ENCODE measurements around the gene TES. TPM values are rescaled to one million over a fixed set of nuclear protein-coding genes. Genes with fewer than 3 reads are reported as not detected.
"Not testable (repeated sequence)": the region's sequence is repeated elsewhere in the genome, so short reads cannot be mapped to it uniquely, and the experiment has no call there.

The TES gene
- total RNA-seq, 1 donor from 2014 or later, result 94.0 TPM

DNA sequence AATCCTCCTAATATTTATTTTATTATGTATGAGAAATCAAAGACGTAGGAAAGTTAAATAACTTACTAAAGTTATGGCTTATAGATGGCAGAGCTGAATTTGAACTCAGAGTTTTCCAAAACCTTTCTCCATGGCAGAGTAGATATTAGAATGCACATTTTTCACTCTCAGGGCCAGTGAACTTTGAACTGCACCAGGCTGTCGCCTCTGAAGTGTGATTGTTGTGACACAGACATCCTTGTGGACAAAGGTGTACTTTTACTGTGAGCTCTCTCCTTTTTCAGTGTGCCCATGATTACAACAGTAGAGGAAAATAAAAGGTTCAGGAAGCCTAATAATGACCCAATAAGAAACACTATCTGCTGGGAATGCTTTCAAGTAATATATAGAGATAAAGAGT is 29.1 kb downstream of the TES start:
- DNase-seq (no peak), ATAC-seq (no peak)
- TF ChIP-seq, protein P1, sequence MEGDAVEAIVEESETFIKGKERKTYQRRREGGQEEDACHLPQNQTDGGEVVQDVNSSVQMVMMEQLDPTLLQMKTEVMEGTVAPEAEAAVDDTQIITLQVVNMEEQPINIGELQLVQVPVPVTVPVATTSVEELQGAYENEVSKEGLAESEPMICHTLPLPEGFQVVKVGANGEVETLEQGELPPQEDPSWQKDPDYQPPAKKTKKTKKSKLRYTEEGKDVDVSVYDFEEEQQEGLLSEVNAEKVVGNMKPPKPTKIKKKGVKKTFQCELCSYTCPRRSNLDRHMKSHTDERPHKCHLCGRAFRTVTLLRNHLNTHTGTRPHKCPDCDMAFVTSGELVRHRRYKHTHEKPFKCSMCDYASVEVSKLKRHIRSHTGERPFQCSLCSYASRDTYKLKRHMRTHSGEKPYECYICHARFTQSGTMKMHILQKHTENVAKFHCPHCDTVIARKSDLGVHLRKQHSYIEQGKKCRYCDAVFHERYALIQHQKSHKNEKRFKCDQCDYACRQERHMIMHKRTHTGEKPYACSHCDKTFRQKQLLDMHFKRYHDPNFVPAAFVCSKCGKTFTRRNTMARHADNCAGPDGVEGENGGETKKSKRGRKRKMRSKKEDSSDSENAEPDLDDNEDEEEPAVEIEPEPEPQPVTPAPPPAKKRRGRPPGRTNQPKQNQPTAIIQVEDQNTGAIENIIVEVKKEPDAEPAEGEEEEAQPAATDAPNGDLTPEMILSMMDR (IDR thresholded peaks at IDR 0.05), result no peak
- peaks cover 7% of the 10 kb centered on the region for H3K36me3 ChIP-seq
- H3K4me3 ChIP-seq, result no peak overlapping the region
- H3K27ac ChIP-seq, result no peak overlapping the region
- intact Hi-C loops (cut with DNase I), result loop anchor here (5.0 kb wide), 1 partner anchor 62 kb away; no protein-coding TSS in a partner anchor
- H3K9me3 ChIP-seq, result no peaks in the 10 kb centered on the region
- peaks cover 6% of the 10 kb centered on the region for H3K4me1 ChIP-seq
- H3K27me3 ChIP-seq, result no peaks in the 10 kb centered on the region

DNA sequence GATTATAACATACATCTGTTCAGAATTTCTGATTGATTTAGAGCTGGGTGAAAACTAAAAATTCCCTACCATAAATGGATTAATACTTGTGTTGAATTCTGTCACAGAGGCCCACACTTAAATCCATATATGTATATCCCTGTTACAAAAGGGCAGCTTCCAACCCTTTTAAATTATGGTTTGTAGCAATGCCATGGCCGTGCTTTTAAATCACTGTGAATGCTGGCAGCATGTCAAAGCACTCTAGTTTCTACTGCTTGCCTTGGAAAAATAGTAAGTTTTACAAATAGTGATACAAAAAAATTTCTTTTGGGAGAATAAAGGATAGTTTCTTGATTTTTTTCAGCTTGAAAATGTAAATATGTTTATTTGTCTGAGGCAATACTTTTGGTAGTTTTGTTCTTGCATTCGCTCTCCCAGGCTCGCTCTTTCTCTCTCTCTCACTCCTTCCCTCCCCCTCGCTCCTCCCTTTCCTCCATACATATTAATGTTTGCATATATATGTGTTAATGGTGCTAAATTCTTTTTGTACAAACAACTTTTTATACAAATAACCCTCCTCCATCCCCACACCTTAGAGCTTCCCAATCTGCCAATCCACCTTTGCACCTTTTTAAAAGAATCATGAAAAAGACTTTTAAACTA is 29.8 kb downstream of the TES start:
- no peak for ATAC-seq
- TF ChIP-seq, protein P1 (IDR thresholded peaks at IDR 0.05), result no peak
- Histone ChIP-seq H3K4me1 (peaks cover 6% of the 10 kb centered on the region), H3K27me3 (no peaks in the 10 kb centered on the region), H3K4me3 (no peak overlapping the region), H3K36me3 (peaks cover 7% of the 10 kb centered on the region), H3K27ac (no peak overlapping the region), H3K9me3 (no peaks in the 10 kb centered on the region)
- intact Hi-C loops (cut with DNase I), result no loop called here
- DNase-seq, result no peak

DNA sequence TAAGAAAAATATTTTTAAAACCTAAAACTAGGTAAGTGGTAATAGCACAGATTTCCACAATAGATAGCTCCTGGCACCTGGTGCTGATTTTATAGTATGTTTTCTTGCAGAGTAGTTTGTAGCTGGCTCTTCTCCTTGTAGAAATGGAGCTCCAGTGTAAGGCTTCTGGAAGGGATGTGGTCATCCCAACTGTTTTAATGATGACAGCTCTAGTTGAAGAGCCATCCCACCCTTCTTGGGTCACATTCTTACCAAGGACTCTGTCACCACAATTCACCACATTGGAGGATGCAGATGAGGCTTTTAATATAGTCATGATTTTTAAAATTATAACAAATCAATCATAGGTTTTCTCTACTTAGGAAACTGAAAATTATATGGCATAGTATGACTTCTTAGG is 31.0 kb downstream of the TES start:
- intact Hi-C loops (cut with DNase I), result no loop called here
- Histone ChIP-seq H3K9me3 (no peaks in the 10 kb centered on the region), H3K27me3 (no peaks in the 10 kb centered on the region), H3K27ac (no peak overlapping the region), H3K36me3 (peaks cover 7% of the 10 kb centered on the region), H3K4me3 (no peak overlapping the region), H3K4me1 (no peaks in the 10 kb centered on the region)
- TF ChIP-seq, protein P1 (IDR thresholded peaks at IDR 0.05), result no peak
- DNase-seq (no peak), ATAC-seq (no peak)

DNA sequence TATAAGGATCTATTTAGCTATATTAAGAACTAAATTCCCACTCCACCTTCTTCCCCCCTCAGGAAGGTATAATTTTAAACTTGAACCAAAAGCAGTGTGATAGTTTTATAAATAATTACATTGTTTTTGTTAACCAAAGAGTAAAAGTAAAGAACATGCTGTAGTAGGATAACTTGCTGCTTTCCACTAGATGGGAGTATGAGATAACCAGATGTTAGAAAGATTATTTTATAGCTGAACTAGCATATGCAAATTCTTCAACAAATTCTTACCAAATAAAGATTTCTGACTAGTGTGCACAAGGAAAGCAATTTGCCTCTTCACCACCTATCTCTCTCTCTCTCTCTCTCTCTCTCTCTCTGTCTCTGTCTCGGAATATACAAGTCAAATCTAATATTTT is 31.8 kb downstream of the TES start:
- H3K27ac ChIP-seq, result no peak overlapping the region
- no peak overlapping the region for H3K4me3 ChIP-seq
- no peaks in the 10 kb centered on the region for H3K9me3 ChIP-seq
- TF ChIP-seq, protein P1 (IDR thresholded peaks at IDR 0.05), result no peak
- DNase-seq (no peak), ATAC-seq (no peak)
- H3K36me3 ChIP-seq, result peaks cover 1% of the 10 kb centered on the region
- no peaks in the 10 kb centered on the region for H3K4me1 ChIP-seq
- intact Hi-C loops (cut with DNase I), result no loop called here
- no peaks in the 10 kb centered on the region for H3K27me3 ChIP-seq

DNA sequence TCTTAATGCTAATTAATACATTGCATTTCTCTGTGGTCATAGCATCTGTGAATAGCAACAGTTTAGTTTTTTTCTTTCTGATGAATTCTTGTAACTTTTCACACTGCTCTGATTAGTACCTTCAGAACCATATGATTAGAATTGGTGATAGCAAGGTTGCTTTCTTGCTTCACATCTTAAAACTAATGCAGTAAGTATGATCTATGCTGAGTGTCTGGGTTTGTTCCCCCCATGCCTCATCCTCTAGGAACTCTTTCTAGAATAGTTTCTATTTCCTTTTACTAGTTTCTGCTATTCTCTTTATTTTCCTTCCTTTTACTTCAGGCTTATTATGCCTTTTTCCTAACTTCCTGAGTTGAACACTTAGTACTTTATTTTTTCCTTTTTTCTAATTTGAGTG is 32.4 kb downstream of the TES start:
- DNase-seq (no peak), ATAC-seq (no peak)
- TF ChIP-seq, protein P1 (IDR thresholded peaks at IDR 0.05), result no peak
- peaks cover 4% of the 10 kb centered on the region for H3K36me3 ChIP-seq
- intact Hi-C loops (cut with DNase I), result no loop called here
- no peak overlapping the region for H3K27ac ChIP-seq
- no peaks in the 10 kb centered on the region for H3K4me1 ChIP-seq
- H3K27me3 ChIP-seq, result no peaks in the 10 kb centered on the region
- H3K9me3 ChIP-seq, result no peaks in the 10 kb centered on the region
- no peak overlapping the region for H3K4me3 ChIP-seq

DNA sequence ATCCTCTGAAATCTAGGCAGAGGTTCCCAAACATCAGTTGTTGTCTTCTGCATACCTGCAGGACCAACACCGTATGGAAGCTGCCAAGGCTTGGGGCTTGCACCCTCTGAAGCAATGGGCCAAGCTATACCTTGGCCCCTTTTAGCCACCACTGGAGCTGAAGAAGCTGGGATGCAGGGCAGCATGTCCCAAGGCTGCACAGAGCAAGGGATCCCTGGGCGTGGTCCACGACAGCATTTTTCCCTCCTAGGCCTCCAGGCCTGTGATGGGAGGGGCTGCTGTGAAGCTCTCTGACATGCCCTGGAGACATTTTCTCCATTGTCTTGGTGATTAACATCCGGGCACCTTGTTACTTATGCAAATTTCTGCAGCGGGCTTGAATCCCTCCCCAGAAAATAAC is 34.5 kb downstream of the TES start:
- H3K9me3 ChIP-seq; DNase-seq; H3K27ac ChIP-seq; H3K4me1 ChIP-seq; H3K4me3 ChIP-seq; H3K27me3 ChIP-seq; intact Hi-C loops (cut with DNase I); ATAC-seq: not testable (repeated sequence)
- H3K36me3 ChIP-seq, result peaks cover 10% of the 10 kb centered on the region
